GM10266 (cell line): ENCODE data around the gene GFOD2.

ENCODE experiments used
- DNase-seq: peaks from one replicate; pipeline ENCODE4 v3.0.0; 2012; ENCODE audit errors: extremely low spot score
- TF ChIP-seq, protein P1 (sequence below): IDR thresholded peaks from 2 replicates; pipeline ENCODE4 v1.5.1; 2012; ENCODE audit warnings: mild to moderate bottlenecking, low read depth; ENCODE audit not compliant: control insufficient read depth, insufficient read depth; ENCODE audit errors: missing control alignments

The GFOD2 gene

DNA sequence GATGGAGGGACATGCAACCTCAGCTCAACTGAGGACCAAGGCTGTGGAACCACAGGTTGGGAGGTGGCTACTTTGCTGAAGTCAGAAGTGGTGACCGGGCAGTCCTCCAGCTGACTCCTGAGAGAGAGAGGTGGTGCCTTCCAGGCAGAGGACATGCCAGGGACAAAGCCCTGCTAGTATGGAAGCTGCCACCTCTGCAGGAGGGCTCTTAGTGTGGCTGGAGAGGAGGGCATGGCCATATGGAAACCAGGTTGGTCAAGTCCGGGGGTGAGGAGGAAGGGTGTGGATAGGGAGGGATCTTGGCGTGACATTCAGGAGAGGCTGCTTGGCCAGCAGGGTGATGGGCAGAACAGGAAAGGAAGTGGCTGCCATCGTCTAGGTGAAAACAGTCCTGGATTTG is 46.8 kb downstream of the GFOD2 start:
- TF ChIP-seq, protein P1, sequence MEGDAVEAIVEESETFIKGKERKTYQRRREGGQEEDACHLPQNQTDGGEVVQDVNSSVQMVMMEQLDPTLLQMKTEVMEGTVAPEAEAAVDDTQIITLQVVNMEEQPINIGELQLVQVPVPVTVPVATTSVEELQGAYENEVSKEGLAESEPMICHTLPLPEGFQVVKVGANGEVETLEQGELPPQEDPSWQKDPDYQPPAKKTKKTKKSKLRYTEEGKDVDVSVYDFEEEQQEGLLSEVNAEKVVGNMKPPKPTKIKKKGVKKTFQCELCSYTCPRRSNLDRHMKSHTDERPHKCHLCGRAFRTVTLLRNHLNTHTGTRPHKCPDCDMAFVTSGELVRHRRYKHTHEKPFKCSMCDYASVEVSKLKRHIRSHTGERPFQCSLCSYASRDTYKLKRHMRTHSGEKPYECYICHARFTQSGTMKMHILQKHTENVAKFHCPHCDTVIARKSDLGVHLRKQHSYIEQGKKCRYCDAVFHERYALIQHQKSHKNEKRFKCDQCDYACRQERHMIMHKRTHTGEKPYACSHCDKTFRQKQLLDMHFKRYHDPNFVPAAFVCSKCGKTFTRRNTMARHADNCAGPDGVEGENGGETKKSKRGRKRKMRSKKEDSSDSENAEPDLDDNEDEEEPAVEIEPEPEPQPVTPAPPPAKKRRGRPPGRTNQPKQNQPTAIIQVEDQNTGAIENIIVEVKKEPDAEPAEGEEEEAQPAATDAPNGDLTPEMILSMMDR: no peak
- DNase-seq: no peak

DNA sequence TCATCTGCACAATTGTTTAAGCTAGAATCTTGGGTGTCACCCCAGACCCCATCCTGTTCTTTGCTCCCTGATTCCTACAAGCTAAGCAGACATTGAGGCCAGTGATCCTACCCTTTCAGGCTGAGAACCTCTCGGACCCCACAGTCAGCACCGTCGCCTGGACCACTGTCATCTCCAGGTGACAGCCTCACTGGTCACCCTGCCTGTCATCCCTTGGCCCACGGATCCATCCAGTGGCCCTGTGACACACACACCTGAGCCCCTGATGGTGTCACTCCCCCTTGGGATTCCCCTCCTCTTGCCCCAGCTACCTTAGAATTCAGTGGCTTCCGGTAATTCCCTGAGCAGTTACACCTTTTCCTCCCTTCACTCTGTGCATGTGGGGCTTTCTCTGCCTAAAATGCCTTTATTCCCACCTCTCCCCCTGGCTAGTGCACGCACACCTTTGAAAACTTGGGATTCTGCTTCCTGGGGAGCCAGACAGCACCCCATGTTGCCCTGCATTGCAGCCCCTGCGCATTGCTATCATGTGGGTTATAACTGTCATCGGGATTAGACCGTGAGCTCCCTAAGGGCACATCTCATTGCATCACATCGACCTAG is 49.5 kb downstream of the GFOD2 start:
- DNase-seq: no peak
- TF ChIP-seq, protein P1: no peak

DNA sequence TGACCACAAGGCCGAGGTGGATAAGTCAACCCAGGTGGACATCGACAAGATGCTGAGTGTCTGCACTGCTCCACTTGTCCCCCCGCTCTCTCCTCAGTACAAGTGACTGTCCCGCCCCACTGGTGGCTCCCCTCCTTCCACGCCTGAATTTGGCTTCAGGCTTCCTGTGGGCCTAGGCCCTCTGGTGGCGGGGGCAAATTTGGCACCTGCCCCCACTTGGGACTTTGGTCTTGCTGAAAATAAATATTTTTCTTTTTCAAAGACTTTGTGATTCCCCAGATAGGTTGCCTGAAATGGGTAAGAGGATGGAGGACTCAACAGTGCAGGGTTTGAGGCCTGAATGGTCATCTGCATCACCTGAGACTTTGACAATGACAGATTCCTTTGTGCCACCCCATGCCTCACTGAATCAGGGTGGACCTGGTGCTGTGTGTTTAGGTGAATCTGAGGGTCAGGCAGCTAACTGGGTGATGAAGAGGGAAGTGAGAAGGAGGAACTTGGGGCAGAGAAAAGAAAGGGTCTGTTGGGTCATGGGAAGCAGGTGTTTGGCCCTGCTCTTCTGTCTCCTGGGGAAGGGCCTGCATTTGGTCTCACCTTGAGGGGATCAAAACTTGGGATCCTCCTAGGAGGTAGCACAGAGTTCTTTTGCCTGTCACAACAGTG is 50.5 kb downstream of the GFOD2 start:
- TF ChIP-seq, protein P1: peak; percentile 36
- peak; percentile 28 for DNase-seq

DNA sequence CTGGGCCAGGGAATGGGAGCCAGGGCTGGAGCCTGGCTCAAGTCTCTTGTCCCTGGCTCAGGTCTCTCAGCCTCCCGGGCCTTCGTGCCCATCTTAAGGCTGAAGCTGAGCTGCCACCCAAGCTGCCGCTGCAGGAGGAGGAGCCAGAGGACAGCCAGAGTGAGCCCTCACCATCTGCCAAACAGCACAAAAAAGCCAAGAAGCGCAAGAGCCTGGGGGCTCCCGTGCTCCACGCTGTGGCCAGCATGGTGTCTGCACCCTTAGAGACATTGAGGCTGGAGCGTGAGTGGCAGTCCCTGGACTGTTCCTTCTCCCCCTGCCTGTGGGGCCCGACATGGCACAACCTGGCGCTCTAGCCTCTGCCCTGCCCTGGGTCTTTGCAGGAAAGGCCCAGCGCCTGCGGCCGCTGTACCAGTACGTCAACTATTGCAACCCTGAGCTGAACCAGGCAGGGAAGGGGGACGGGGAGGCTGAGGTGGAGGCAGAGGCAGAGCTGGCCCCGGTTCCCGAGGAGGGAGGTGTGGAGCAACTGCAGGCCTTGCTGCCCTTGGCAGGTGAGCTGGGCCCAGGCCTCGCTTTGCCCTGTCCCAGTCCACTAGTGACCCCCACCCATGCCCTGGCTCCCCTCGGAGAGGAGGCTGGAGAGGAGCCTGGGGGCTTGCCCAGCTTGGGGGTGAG is 51.2 kb downstream of the GFOD2 start:
- TF ChIP-seq, protein P1: peak; percentile 90
- peak; percentile 94 for DNase-seq

DNA sequence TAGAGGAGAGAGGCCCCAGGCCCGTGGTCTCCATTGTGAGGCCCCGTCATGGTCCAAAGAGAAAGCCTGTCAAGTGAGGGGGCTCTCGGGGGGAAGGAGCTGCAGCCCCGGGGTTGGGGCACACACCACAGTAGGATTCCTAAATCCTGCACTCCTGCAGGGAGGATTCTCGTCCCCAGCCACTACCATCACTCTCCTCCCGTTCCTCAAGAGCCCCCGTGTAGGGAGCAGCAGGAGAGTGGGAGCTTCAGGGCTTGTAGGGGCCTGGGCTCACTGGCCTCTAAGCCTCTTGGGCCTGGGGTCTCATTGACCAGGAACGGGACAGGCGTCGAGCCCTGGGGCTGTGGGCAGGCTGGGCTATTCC is 51.7 kb downstream of the GFOD2 start:
- TF ChIP-seq, protein P1: no peak
- DNase-seq: peak; percentile 40

DNA sequence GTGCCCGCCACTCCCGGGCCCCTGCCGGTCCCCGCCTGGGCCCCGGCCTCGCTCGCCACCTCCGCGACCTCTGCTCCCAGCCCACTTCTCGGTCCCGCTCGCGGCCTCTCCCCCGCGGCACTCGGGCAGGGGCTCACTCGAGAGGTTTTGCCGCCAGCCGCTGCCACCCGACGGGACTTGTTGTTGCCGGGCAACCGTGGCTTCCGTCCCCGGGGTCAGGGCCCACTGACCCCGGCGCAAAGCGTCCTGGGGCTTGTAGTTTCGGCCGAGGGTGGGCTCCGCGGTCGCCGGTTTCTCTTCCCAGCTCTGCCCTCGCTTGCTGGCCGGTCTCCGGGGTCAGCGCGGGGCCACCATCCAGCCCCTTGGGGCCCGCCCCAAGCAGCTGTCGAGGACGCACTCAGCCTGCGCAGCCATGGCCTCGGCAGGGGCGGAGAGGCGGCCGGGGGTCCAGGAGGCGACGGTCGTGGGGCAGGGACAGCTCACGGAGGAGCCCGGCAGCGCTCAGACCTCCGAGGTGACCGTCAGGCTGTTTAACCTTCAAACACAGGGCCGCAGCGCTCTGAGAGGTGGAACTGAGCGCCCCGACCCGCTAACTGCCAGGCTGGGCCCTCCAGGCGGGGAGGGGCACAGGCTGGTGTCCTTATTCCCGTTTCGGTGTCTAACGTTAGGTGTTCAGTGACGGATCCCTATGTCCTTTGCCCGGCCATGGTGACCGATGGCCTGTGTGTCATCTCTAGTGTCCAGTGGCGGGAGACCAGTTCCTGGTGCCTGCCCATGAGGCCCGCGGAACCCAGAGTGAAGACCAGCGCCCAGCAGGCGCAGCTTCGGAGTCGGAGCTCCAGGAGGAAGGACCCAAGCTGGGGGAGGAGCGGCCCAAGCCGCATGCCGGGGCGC is 52.3 kb downstream of the GFOD2 start, which contains the start of the genes C16orf86 and ENKD1:
Gene C16orf86 (plus strand): TSS at position 256 of the 894 bp plus-strand sequence. CDS start 157 bp downstream, at position 413.
Gene ENKD1 (minus strand): TSS at position 192 of the 894 bp plus-strand sequence. CDS start 308 bp downstream, outside the sequence.
- DNase-seq: peak; percentile 96
- TF ChIP-seq, protein P1: no peak
